GM12878 (cell line): ENCODE results near the gene SLX9. TPM values are rescaled to one million over a fixed set of nuclear protein-coding genes. Genes with fewer than 3 reads are reported as not detected.

Source experiments
- ATAC-seq: fragments of 200-7000 bp; cut with Tn5 transposase; 3 replicates; pipeline ENCODE4 v1.9.1; 2020; ENCODE audit warnings: mild to moderate bottlenecking, moderate library complexity
- BruUV-seq: library from RNA; stranded (reverse); fragments of 400-500 nt; replicated peaks from 2 replicates; lab custom pipeline; 2021; lab: Mats Ljungman, UMichigan
- CTCF ChIA-PET: fragments of 300-600 bp; sonication (Branson Sonifier 250); formaldehyde crosslinking; extraction: SDS; loops from one replicate; lab custom pipeline; 2021; ENCODE audit warnings: inconsistent platforms; lab: Yijun Ruan, JAX
- POLR2A ChIA-PET: fragments of 350-600 bp; formaldehyde crosslinking; extraction: SDS; loops from one replicate; lab custom pipeline; 2021; ENCODE audit warnings: inconsistent platforms; lab: Charles Lee
- RAD21 ChIA-PET: fragments of 300-600 bp; sonication (Branson Sonifier 250); formaldehyde crosslinking; loops from one replicate; lab custom pipeline; 2023; ENCODE audit warnings: antibody characterized with exemption; ENCODE audit not compliant: unreplicated experiment; lab: Charles Lee
- SMC1A ChIA-PET: fragments of 300-600 bp; sonication (Branson Sonifier 250); formaldehyde crosslinking; loops from one replicate; lab custom pipeline; 2023; ENCODE audit not compliant: unreplicated experiment, uncharacterized antibody; lab: Charles Lee
- DNase-seq: peaks from one replicate; pipeline ENCODE4 v3.0.0-alpha.2; 2011; ENCODE audit warnings: low read depth, low spot score
- FAIRE-seq: peaks from 3 replicates; lab custom pipeline; 2011; peaks lifted over from hg19 to GRCh38; lab: Jason Lieb, UNC
- H2AFZ ChIP-seq: 2 replicates; pipeline ENCODE4 v1.6.0; 2011; ENCODE audit warnings: low read depth, low read length, control low read depth; ENCODE audit not compliant: control insufficient read depth
- H3K27ac ChIP-seq: 2 replicates; pipeline ENCODE4 v1.5.1; 2011; ENCODE audit warnings: control low read depth; ENCODE audit not compliant: control insufficient read depth, insufficient read depth
- H3K27me3 ChIP-seq, 2 experiments: replicated peaks in 1 of 2; 2 replicates each; pipeline versions ENCODE4 v1.6.0 to v1.6.1; 2011; ENCODE audit warnings: low read length in 1 of 2; ENCODE audit not compliant: control insufficient read depth in 2 of 2, insufficient read depth in 2 of 2
- H3K36me3 ChIP-seq, 2 experiments: 2 replicates each; pipeline ENCODE4 v1.5.1; 2011; ENCODE audit warnings: low read length in 1 of 2; ENCODE audit not compliant: control insufficient read depth in 2 of 2, insufficient read depth in 2 of 2
- H3K4me1 ChIP-seq: 2 replicates; pipeline ENCODE4 v1.6.1; 2011; ENCODE audit warnings: mild to moderate bottlenecking, low read length, moderate library complexity, mixed read lengths; ENCODE audit not compliant: control insufficient read depth, insufficient read depth
- H3K4me2 ChIP-seq: 2 replicates; pipeline ENCODE4 v1.6.0; 2011; ENCODE audit warnings: control low read depth; ENCODE audit not compliant: control insufficient read depth, insufficient read depth
- H3K4me3 ChIP-seq: fragments of 200-600 bp; sonication (generic); 2 replicates; pipeline ENCODE4 v1.5.1; 2016
- H3K79me2 ChIP-seq: 2 replicates; pipeline ENCODE4 v1.6.0; 2011; ENCODE audit warnings: low read length; ENCODE audit not compliant: control insufficient read depth, insufficient read depth
- H3K9ac ChIP-seq: 2 replicates; pipeline ENCODE4 v1.8.0; 2011; ENCODE audit warnings: low read length, control low read depth, mixed read lengths; ENCODE audit not compliant: control insufficient read depth, insufficient read depth
- H3K9me3 ChIP-seq: replicated peaks from 3 replicates; pipeline ENCODE4 v1.5.1; 2011; ENCODE audit warnings: mild to moderate bottlenecking, low read length; ENCODE audit not compliant: control insufficient read depth, insufficient read depth
- H4K20me1 ChIP-seq: 2 replicates; pipeline ENCODE4 v1.6.0; 2011; ENCODE audit not compliant: control insufficient read depth, insufficient read depth
- BHLHE40 ChIP-seq, 2 experiments: fragments of 450-650 bp in 1 of 2; IDR thresholded peaks; 2 replicates each; pipeline ENCODE4 v1.6.1; 2011 to 2017; ENCODE audit warnings: low read depth in 2 of 2, borderline replicate concordance in 1 of 2, improper control_type of control experiment in 1 of 2, low read length in 1 of 2, mild to moderate bottlenecking in 1 of 2
- ELK1 ChIP-seq: IDR thresholded peaks from 2 replicates; pipeline ENCODE4 v1.6.1; 2012; ENCODE audit warnings: low read depth, low read length, improper control_type of control experiment
- HSF1 ChIP-seq: fragments of 150-350 bp; IDR thresholded peaks from 2 replicates; pipeline ENCODE4 v1.6.1; 2014; ENCODE audit warnings: mild to moderate bottlenecking, low read depth, low read length
- SKIL ChIP-seq: fragments of 450-650 bp; IDR thresholded peaks from 2 replicates; pipeline ENCODE4 v1.6.1; 2017; ENCODE audit warnings: mild to moderate bottlenecking, low read depth, inconsistent platforms; ENCODE audit not compliant: poor library complexity, severe bottlenecking
- SMC3 ChIP-seq: IDR thresholded peaks from 2 replicates; pipeline ENCODE4 v1.6.1; 2011; ENCODE audit warnings: low read length, improper control_type of control experiment, borderline replicate concordance
- SRF ChIP-seq, 2 experiments: IDR thresholded peaks; 2 replicates each; pipeline ENCODE4 v1.6.1; 2011; ENCODE audit warnings: low read depth in 2 of 2, low read length in 2 of 2, mild to moderate bottlenecking in 1 of 2, moderate library complexity in 1 of 2
- STAT1 ChIP-seq: fragments of 450-650 bp; conservative IDR thresholded peaks from 2 replicates; pipeline ENCODE4 v1.6.1; 2014; ENCODE audit warnings: antibody characterized with exemption, mild to moderate bottlenecking
- WRNIP1 ChIP-seq: IDR thresholded peaks from 2 replicates; pipeline ENCODE4 v1.6.1; 2011; ENCODE audit warnings: low read depth, low read length, improper control_type of control experiment, borderline replicate concordance
- YY1 ChIP-seq: IDR thresholded peaks from 2 replicates; pipeline ENCODE4 v1.6.1; 2011; ENCODE audit warnings: low read depth, mild to moderate bottlenecking, low read length
- ZNF622 ChIP-seq: fragments of 450-650 bp; IDR thresholded peaks from 2 replicates; pipeline ENCODE4 v1.6.1; 2017; ENCODE audit warnings: mild to moderate bottlenecking, inconsistent platforms
- whole genome bisulfite sequencing: methylation state at CpG from one replicate; pipeline ENCODE4 v1.1.6; 2016; ENCODE audit warnings: low lambda C conversion rate; ENCODE audit not compliant: insufficient replicate concordance, insufficient coverage; ENCODE audit errors: missing lambda C conversion rate; 5-methylcytosine and 5-hydroxymethylcytosine counted together
- in situ Hi-C: fragments of 300-500 bp; cut with MboI; formaldehyde crosslinking; loops from 9 replicates; pipeline ENCODE4 v1.14.3; 2018; ENCODE audit warnings: mixed read lengths
- intact Hi-C: fragments of 100-400 bp; cut with micrococcal nuclease; formaldehyde crosslinking; loops from one replicate; pipeline ENCODE4 v1.14.2; 2022; ENCODE audit not compliant: unreplicated experiment
- polyA plus RNA-seq, 11 experiments: library from polyadenylated mRNA; depleted of rRNA in 4 of 11; unstranded in 6 of 11; stranded (reverse) in 5 of 11; fragments of >200 nt; fragmentation: Nextera tagmentation in 4 of 11; fragmentation: Illumina TruSeq in 1 of 11; extraction: Ambion mirVana in 4 of 11; extraction: Trizol in 1 of 11; gene quantifications; 1 replicate in 1 of 11; 2 replicates in 10 of 11; pipeline versions ENCODE4 v1.2.1 to v1.2.3, GENCODE V29; 2011 to 2016; ENCODE audit warnings: inconsistent platforms in 2 of 11, missing spikeins in 2 of 11, low read depth in 1 of 11
- total RNA-seq, 4 experiments: library from RNA; depleted of rRNA in 3 of 4; stranded (reverse); fragments of >200 nt in 3 of 4; fragmentation: Illumina TruSeq in 1 of 4; extraction: Trizol in 1 of 4; gene quantifications; 2 replicates each; pipeline versions ENCODE4 v1.2.1 to v1.2.3, GENCODE V29; 2013 to 2021
- TF ChIP-seq, protein P1 (sequence below): fragments of 450-650 bp; IDR thresholded peaks from 2 replicates; pipeline ENCODE4 v1.6.1; 2017; ENCODE audit warnings: mild to moderate bottlenecking, moderate library complexity

SLX9 gene
- total and polyA plus RNA-seq, 10 of the 15 experiments (the other 5 are each of a cell fraction or from before 2014, with no cell fraction given), result 0.69 to 81.3 (median 33.9) TPM

DNA sequence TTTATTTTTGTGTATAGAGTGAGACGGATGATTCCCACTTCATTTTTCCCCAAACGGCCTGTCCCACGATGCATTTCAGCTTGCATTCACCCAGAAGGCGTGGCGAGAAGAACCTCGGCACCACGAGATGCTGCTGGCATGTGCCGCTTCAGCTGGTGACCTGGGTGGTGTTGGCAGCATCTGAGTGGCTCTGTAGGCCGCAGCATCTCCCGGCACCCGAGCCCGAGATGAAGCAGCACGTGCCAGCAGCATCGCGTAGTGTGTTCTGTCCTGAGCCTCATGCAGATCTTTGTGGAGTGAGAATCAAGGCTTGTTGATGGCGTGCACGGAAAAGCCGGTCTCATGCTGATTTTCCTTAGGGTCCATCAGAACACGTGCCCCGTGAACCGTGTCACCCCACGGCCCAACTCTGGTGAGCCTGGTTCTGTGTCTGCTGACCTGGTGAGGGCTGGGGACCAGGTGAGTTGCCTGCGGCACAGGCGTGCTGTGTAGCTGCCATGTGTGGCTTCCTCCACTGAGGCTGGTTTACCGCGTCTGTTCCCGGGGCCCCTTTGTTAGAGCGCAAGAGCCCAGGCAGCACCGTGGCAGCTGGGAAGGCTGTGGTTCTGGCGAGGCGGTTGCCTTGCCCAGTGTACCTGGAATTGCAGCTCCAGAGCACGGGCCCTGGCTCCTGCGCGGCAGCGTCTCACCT lies 16.7 kb downstream of the SLX9 start:
- ChIA-PET RAD21 (no interaction called here), POLR2A (no interaction called here), CTCF (interaction anchor here (3.0 to 7.2 kb wide), 2 partner anchors 173 to 181 kb away, joined by 14 to 47 read pairs; no protein-coding TSS in a partner anchor)
- no peak for DNase-seq
- no TSS peak for BruUV-seq
- Histone ChIP-seq H3K27me3 (no peaks in the 10 kb centered on the region), H3K4me2 (no peak overlapping the region), H3K4me1 (no peaks in the 10 kb centered on the region), H3K27ac (no peak overlapping the region), H3K9me3 (no peaks in the 10 kb centered on the region), H3K79me2 (peaks cover 5% of the 10 kb centered on the region), H3K36me3 (peaks cover 6 to 42% of the 10 kb centered on the region in 2 experiments; a peak in 3 of 4 replicates), H3K9ac (no peak overlapping the region)
- intact Hi-C loops, result no loop called here
- TF ChIP-seq, protein P1, sequence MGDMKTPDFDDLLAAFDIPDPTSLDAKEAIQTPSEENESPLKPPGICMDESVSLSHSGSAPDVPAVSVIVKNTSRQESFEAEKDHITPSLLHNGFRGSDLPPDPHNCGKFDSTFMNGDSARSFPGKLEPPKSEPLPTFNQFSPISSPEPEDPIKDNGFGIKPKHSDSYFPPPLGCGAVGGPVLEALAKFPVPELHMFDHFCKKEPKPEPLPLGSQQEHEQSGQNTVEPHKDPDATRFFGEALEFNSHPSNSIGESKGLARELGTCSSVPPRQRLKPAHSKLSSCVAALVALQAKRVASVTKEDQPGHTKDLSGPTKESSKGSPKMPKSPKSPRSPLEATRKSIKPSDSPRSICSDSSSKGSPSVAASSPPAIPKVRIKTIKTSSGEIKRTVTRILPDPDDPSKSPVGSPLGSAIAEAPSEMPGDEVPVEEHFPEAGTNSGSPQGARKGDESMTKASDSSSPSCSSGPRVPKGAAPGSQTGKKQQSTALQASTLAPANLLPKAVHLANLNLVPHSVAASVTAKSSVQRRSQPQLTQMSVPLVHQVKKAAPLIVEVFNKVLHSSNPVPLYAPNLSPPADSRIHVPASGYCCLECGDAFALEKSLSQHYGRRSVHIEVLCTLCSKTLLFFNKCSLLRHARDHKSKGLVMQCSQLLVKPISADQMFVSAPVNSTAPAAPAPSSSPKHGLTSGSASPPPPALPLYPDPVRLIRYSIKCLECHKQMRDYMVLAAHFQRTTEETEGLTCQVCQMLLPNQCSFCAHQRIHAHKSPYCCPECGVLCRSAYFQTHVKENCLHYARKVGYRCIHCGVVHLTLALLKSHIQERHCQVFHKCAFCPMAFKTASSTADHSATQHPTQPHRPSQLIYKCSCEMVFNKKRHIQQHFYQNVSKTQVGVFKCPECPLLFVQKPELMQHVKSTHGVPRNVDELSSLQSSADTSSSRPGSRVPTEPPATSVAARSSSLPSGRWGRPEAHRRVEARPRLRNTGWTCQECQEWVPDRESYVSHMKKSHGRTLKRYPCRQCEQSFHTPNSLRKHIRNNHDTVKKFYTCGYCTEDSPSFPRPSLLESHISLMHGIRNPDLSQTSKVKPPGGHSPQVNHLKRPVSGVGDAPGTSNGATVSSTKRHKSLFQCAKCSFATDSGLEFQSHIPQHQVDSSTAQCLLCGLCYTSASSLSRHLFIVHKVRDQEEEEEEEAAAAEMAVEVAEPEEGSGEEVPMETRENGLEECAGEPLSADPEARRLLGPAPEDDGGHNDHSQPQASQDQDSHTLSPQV, result no peak
- TF ChIP-seq HSF1 (no peak), ELK1 (no peak), SRF (IDR thresholded peaks at IDR 0.05; ENCODE audit: low read depth in 2 of 2, low read length in 2 of 2) (no peak), ZNF622 (no peak), YY1 (no peak), SKIL (no peak), STAT1 (no peak), WRNIP1 (no peak), SMC3 (no peak), BHLHE40 (IDR thresholded peaks at IDR 0.05; ENCODE audit: borderline replicate concordance in 1 of 2, low read depth in 2 of 2, low read length in 1 of 2) (no peak)
- TF ChIP-seq, all 136 proteins: peak for 0
- SMC1A ChIA-PET, result no interaction called here
- ATAC-seq (no peak), FAIRE-seq (no peak)
- WGBS, result 97% methylated on average over 35 of the region's 35 CpGs
- peaks cover 3% of the 10 kb centered on the region; the same call in 1 of the 2 replicates for H4K20me1 ChIP-seq
- no peak overlapping the region for H3K4me3 ChIP-seq
- H2AFZ ChIP-seq, result no peak overlapping the region
- in situ Hi-C loops, result loop anchor here (5.0 kb wide), 1 partner anchor 36 kb away; no protein-coding TSS in a partner anchor
